Keratinocyte (primary cell): ENCODE measurements around the gene SUPT6H. TPM values are rescaled to one million over a fixed set of nuclear protein-coding genes. Genes with fewer than 3 reads are reported as not detected.
"Not testable (repeated sequence)": the region's sequence is repeated elsewhere in the genome, so short reads cannot be mapped to it uniquely, and the experiment has no call there.

ENCODE experiments used
- DNase-seq: peaks from one replicate; pipeline ENCODE4 v3.0.0-alpha.2; 2011; ENCODE audit warnings: low read depth, missing footprints, low spot score
- FAIRE-seq: peaks from 2 replicates; lab custom pipeline; 2011; peaks lifted over from hg19 to GRCh38; lab: Jason Lieb, UNC
- H2AFZ ChIP-seq: 2 replicates; pipeline ENCODE4 v1.6.0; 2012; ENCODE audit warnings: low read length, control low read depth, inconsistent platforms; ENCODE audit not compliant: control insufficient read depth
- H3K27ac ChIP-seq: 2 replicates; pipeline ENCODE4 v1.5.1; 2011; ENCODE audit warnings: low read length; ENCODE audit not compliant: control insufficient read depth, insufficient read depth
- H3K27me3 ChIP-seq: 3 replicates; pipeline ENCODE4 v1.6.0; 2011; ENCODE audit warnings: low read length; ENCODE audit not compliant: control insufficient read depth, insufficient read depth; ENCODE audit errors: extremely low read depth
- H3K36me3 ChIP-seq, 2 experiments: 2 replicates in 1 of 2; 3 replicates in 1 of 2; pipeline ENCODE4 v1.5.1; 2011; ENCODE audit warnings: low read length in 2 of 2, mild to moderate bottlenecking in 1 of 2; ENCODE audit not compliant: control insufficient read depth in 2 of 2, insufficient read depth in 2 of 2; ENCODE audit errors: extremely low read depth in 1 of 2
- H3K4me1 ChIP-seq: 3 replicates; pipeline ENCODE4 v1.5.1; 2011; ENCODE audit warnings: low read length; ENCODE audit not compliant: control insufficient read depth, insufficient read depth; ENCODE audit errors: extremely low read depth
- H3K4me2 ChIP-seq: 3 replicates; pipeline ENCODE4 v1.6.0; 2011; ENCODE audit warnings: low read depth, low read length; ENCODE audit not compliant: control insufficient read depth, insufficient read depth; ENCODE audit errors: extremely low read depth
- H3K4me3 ChIP-seq, 3 experiments: fragments of 200-600 bp in 1 of 3; sonication (generic) in 1 of 3; 2 replicates in 2 of 3; 3 replicates in 1 of 3; pipeline ENCODE4 v1.5.1; 2011 to 2016; ENCODE audit warnings: low read length in 3 of 3, mild to moderate bottlenecking in 3 of 3, control low read depth in 2 of 3, inconsistent platforms in 1 of 3, low read depth in 1 of 3, mixed read lengths in 1 of 3, mixed run types in 1 of 3, moderate library complexity in 1 of 3; ENCODE audit not compliant: control insufficient read depth in 2 of 3, insufficient read depth in 2 of 3; ENCODE audit errors: extremely low read depth in 1 of 3
- H3K79me2 ChIP-seq: 2 replicates; pipeline ENCODE4 v1.6.0; 2012; ENCODE audit warnings: low read length; ENCODE audit not compliant: control insufficient read depth, insufficient read depth
- H3K9ac ChIP-seq: 3 replicates; pipeline ENCODE4 v1.6.0; 2011; ENCODE audit warnings: low read length; ENCODE audit not compliant: control insufficient read depth, insufficient read depth; ENCODE audit errors: extremely low read depth
- H3K9me1 ChIP-seq: 3 replicates; pipeline ENCODE4 v1.6.0; 2011; ENCODE audit warnings: low read length; ENCODE audit not compliant: control insufficient read depth, insufficient read depth; ENCODE audit errors: extremely low read depth
- H3K9me3 ChIP-seq: 2 replicates; pipeline ENCODE4 v1.5.1; 2012; ENCODE audit warnings: low read depth, low read length; ENCODE audit not compliant: control insufficient read depth
- H4K20me1 ChIP-seq: 3 replicates; pipeline ENCODE4 v1.6.0; 2011; ENCODE audit warnings: low read length; ENCODE audit not compliant: control insufficient read depth, insufficient read depth; ENCODE audit errors: extremely low read depth
- CTCF ChIP-seq, 3 experiments: IDR thresholded peaks in 1 of 3; conservative IDR thresholded peaks in 1 of 3; optimal IDR thresholded peaks in 1 of 3; 2 replicates in 2 of 3; 3 replicates in 1 of 3; pipeline versions ENCODE3 to v1.5.1; 2011; ENCODE audit warnings: low read length in 3 of 3, mild to moderate bottlenecking in 3 of 3, moderate library complexity in 2 of 3, control low read depth in 1 of 3, inconsistent platforms in 1 of 3; ENCODE audit not compliant: insufficient read depth in 2 of 3; ENCODE audit errors: extremely low read depth in 1 of 3
- EZH2 ChIP-seq: IDR thresholded peaks from one replicate; pipeline ENCODE4 v1.6.1; 2012; ENCODE audit warnings: inconsistent platforms, mild to moderate bottlenecking, low read length, moderate library complexity
- dilution Hi-C: fragments of 300-500 bp; cut with MboI; formaldehyde crosslinking; loops from one replicate; pipeline ENCODE4 v1.7.0; 2020; ENCODE audit warnings: low sequenced_read_pairs; ENCODE audit not compliant: extremely low pct_ligation_motif_present
- polyA plus RNA-seq, 5 experiments: library from polyadenylated mRNA; depleted of rRNA in 3 of 5; stranded (reverse) in 3 of 5; stranded (forward) in 1 of 5; unstranded in 1 of 5; fragments of >200 nt; gene quantifications; 1 replicate in 1 of 5; 2 replicates in 3 of 5; 3 replicates in 1 of 5; pipeline versions ENCODE4 v1.2.1 to v1.2.3, GENCODE V29; 2011 to 2012; ENCODE audit warnings: missing spikeins in 2 of 5, low read depth in 1 of 5, low replicate concordance in 1 of 5

Gene SUPT6H
- polyA plus RNA-seq, 1 donor (not counting 4 experiments of a cell fraction or from before 2014, with no cell fraction given) = 32.1 TPM

GRCh38 chr17:28655160-28655559 is 6.8 kb upstream of the SUPT6H start:
- FAIRE-seq = no peak
- Histone ChIP-seq H3K4me3 (no peak overlapping the region), H4K20me1 (no peaks in the 10 kb centered on the region), H2AFZ (no peak overlapping the region), H3K36me3 (peaks cover 4 to 8% of the 10 kb centered on the region in 2 experiments), H3K27me3 (no peaks in the 10 kb centered on the region), H3K9me1 (no peaks in the 10 kb centered on the region), H3K79me2 (peaks cover 33% of the 10 kb centered on the region), H3K9me3 (no peaks in the 10 kb centered on the region), H3K27ac (no peak overlapping the region), H3K4me2 (no peak overlapping the region), H3K9ac (no peak overlapping the region), H3K4me1 (peaks cover 3% of the 10 kb centered on the region)
- dilution Hi-C loops = no loop called here
- DNase-seq = no peak
- no peak for TF ChIP-seq CTCF (optimal IDR thresholded peaks at IDR 0.05 in 1 of 3, IDR thresholded peaks at IDR 0.05 in 1 of 3, conservative IDR thresholded peaks at IDR 0.05 in 1 of 3; ENCODE audit: extremely low read depth in 1 of 3, insufficient read depth in 2 of 3, low read length in 3 of 3)
- TF ChIP-seq EZH2 = no peak

- Histone ChIP-seq H3K4me3 (no peak overlapping the region), H3K9me1 (no peaks in the 10 kb centered on the region), H3K79me2 (peaks cover 54% of the 10 kb centered on the region), H3K9me3 (no peaks in the 10 kb centered on the region), H3K27ac (no peak overlapping the region), H3K4me2 (no peak overlapping the region), H3K4me1 (peaks cover 12% of the 10 kb centered on the region), H4K20me1 (no peaks in the 10 kb centered on the region), H3K9ac (no peak overlapping the region), H3K36me3 (peaks cover 4 to 5% of the 10 kb centered on the region in 2 experiments), H3K27me3 (no peaks in the 10 kb centered on the region), H2AFZ (no peak overlapping the region)
- no peak for DNase-seq
- FAIRE-seq = no peak
- no peak for TF ChIP-seq EZH2
- no peak for TF ChIP-seq CTCF (optimal IDR thresholded peaks at IDR 0.05 in 1 of 3, IDR thresholded peaks at IDR 0.05 in 1 of 3, conservative IDR thresholded peaks at IDR 0.05 in 1 of 3; ENCODE audit: extremely low read depth in 1 of 3, insufficient read depth in 2 of 3, low read length in 3 of 3)
- dilution Hi-C loops = no loop called here
Measured at GRCh38 chr17:28657756-28658155, 4.2 kb upstream of the SUPT6H start.

- H3K9me3 ChIP-seq, H3K9ac ChIP-seq, H3K36me3 ChIP-seq, H3K4me3 ChIP-seq, H3K27ac ChIP-seq, H2AFZ ChIP-seq, H4K20me1 ChIP-seq, DNase-seq, dilution Hi-C loops, H3K9me1 ChIP-seq, FAIRE-seq, H3K27me3 ChIP-seq, H3K4me2 ChIP-seq: not testable (repeated sequence)
- peaks cover 59% of the 10 kb centered on the region for H3K79me2 ChIP-seq
- H3K4me1 ChIP-seq = peaks cover 17% of the 10 kb centered on the region
Measured at GRCh38 chr17:28658342-28658741, 3.7 kb upstream of the SUPT6H start.

- dilution Hi-C loops, H3K36me3 ChIP-seq: not testable (repeated sequence)
Measured at GRCh38 chr17:28658766-28659496, 3.1 kb upstream of the SUPT6H start.

More at GRCh38 chr17:28658766-28659496, 3.1 kb upstream of the SUPT6H start:
- not testable (repeated sequence) for H4K20me1 ChIP-seq, H3K9me3 ChIP-seq, H3K4me2 ChIP-seq, H3K27ac ChIP-seq, H3K27me3 ChIP-seq, H3K9ac ChIP-seq, H3K9me1 ChIP-seq, FAIRE-seq, H3K4me3 ChIP-seq, H2AFZ ChIP-seq, DNase-seq
- peaks cover 19% of the 10 kb centered on the region for H3K4me1 ChIP-seq
- H3K79me2 ChIP-seq = peaks cover 65% of the 10 kb centered on the region
